HepG2 (cell line): ENCODE measurements around the gene MAP2K7. TPM values are rescaled to one million over a fixed set of nuclear protein-coding genes. Genes with fewer than 3 reads are reported as not detected.

Experiments used
- ELF1 ChIP-seq: sonication (generic); formaldehyde crosslinking; IDR thresholded peaks from 2 replicates; pipeline ENCODE4 v1.4.0; 2020; ENCODE audit warnings: missing genetic modification reagents
- FOXP1 ChIP-seq, 2 experiments: fragments of 450-650 bp in 1 of 2; IDR thresholded peaks; 2 replicates each; pipeline ENCODE4 v1.6.1; 2017 to 2018; ENCODE audit warnings: antibody characterized with exemption in 1 of 2
- HMG20B ChIP-seq: conservative IDR thresholded peaks from 2 replicates; pipeline ENCODE4 v1.6.1; 2016; ENCODE audit warnings: missing genetic modification reagents, missing compliant biosample characterization
- ISX ChIP-seq: sonication (generic); formaldehyde crosslinking; conservative IDR thresholded peaks from 2 replicates; pipeline ENCODE4 v1.5.0; 2020; ENCODE audit warnings: missing genetic modification reagents
- KLF11 ChIP-seq: IDR thresholded peaks from 2 replicates; pipeline ENCODE4 v1.6.1; 2016; ENCODE audit warnings: missing compliant biosample characterization
- MBNL3 ChIP-seq: fragments of 250-450 bp; sonication (Bioruptor Pico); conservative IDR thresholded peaks from 2 replicates; pipeline ENCODE4 v1.8.0; 2022; ENCODE audit warnings: mild to moderate bottlenecking, inconsistent platforms
- MEF2D ChIP-seq: sonication (generic); formaldehyde crosslinking; IDR thresholded peaks from 2 replicates; pipeline ENCODE4 v1.5.1; 2020; ENCODE audit warnings: mild to moderate bottlenecking, missing genetic modification reagents
- SIN3A ChIP-seq: IDR thresholded peaks from 2 replicates; pipeline ENCODE4 v1.6.1; 2011; ENCODE audit warnings: low read depth, mild to moderate bottlenecking, control low read depth, low read length, borderline replicate concordance
- STAG1 ChIP-seq: sonication (generic); formaldehyde crosslinking; IDR thresholded peaks from 2 replicates; pipeline ENCODE4 v1.4.0; 2020; ENCODE audit warnings: missing genetic modification reagents
- STAT5B ChIP-seq: sonication (generic); formaldehyde crosslinking; IDR thresholded peaks from 2 replicates; pipeline ENCODE4 v1.4.0; 2020; ENCODE audit warnings: missing genetic modification reagents
- TOE1 ChIP-seq: sonication (generic); formaldehyde crosslinking; IDR thresholded peaks from 2 replicates; pipeline ENCODE4 v1.4.0; 2020; ENCODE audit warnings: mild to moderate bottlenecking, missing genetic modification reagents
- ZBTB7B ChIP-seq: sonication (generic); formaldehyde crosslinking; IDR thresholded peaks from 2 replicates; pipeline ENCODE4 v1.4.0; 2020; ENCODE audit warnings: missing genetic modification reagents
- ZFY ChIP-seq: sonication (generic); formaldehyde crosslinking; IDR thresholded peaks from 2 replicates; pipeline ENCODE4 v1.4.0; 2020; ENCODE audit warnings: missing genetic modification reagents
- ZMYM4 ChIP-seq: sonication (generic); formaldehyde crosslinking; IDR thresholded peaks from 2 replicates; pipeline ENCODE4 v1.8.1; 2023; ENCODE audit warnings: mild to moderate bottlenecking, missing genetic modification reagents
- ZNF20 ChIP-seq: sonication (generic); formaldehyde crosslinking; IDR thresholded peaks from 2 replicates; pipeline ENCODE4 v1.4.0; 2020; ENCODE audit warnings: mild to moderate bottlenecking, moderate library complexity, missing genetic modification reagents
- ZNF234 ChIP-seq: sonication (generic); formaldehyde crosslinking; conservative IDR thresholded peaks from 2 replicates; pipeline ENCODE4 v1.5.1; 2020; ENCODE audit warnings: mild to moderate bottlenecking, missing genetic modification reagents
- polyA plus RNA-seq, 8 experiments: library from polyadenylated mRNA; depleted of rRNA in 3 of 8; stranded (reverse) in 7 of 8; unstranded in 1 of 8; fragments of >200 nt; fragmentation: Illumina TruSeq in 4 of 8; extraction: Trizol in 4 of 8; gene quantifications; 2 replicates each; pipeline versions ENCODE4 v1.2.1 to v1.2.3, GENCODE V29; 2011 to 2016; ENCODE audit warnings: low read depth in 4 of 8, missing spikeins in 1 of 8, mixed read lengths in 1 of 8; ENCODE audit not compliant: insufficient read depth in 1 of 8
- total RNA-seq, 5 experiments: library from RNA; depleted of rRNA; stranded (reverse); fragments of >200 nt; fragmentation: Illumina TruSeq; extraction: Trizol; gene quantifications; 2 replicates each; pipeline ENCODE4 v1.2.3, GENCODE V29; 2016; ENCODE audit warnings: low read depth in 1 of 5
- TF ChIP-seq, protein P1 (sequence below): fragments of 450-650 bp; IDR thresholded peaks from 2 replicates; pipeline ENCODE4 v1.6.1; 2016
- TF ChIP-seq, protein P2 (sequence below): sonication (generic); formaldehyde crosslinking; IDR thresholded peaks from 2 replicates; pipeline ENCODE4 v1.9.0; 2021; ENCODE audit warnings: missing genetic modification reagents, borderline replicate concordance
- TF ChIP-seq, protein P3 (sequence below): sonication (generic); formaldehyde crosslinking; IDR thresholded peaks from 2 replicates; pipeline ENCODE4 v1.8.1; 2022; ENCODE audit warnings: mild to moderate bottlenecking, missing genetic modification reagents
- TF ChIP-seq, protein P4 (sequence below): sonication (generic); formaldehyde crosslinking; conservative IDR thresholded peaks from 2 replicates; pipeline ENCODE4 v1.4.0; 2020; ENCODE audit warnings: missing genetic modification reagents

The MAP2K7 gene
- total and polyA plus RNA-seq, 2 of the 13 experiments (the other 11 are each of a cell fraction or from before 2014, with no cell fraction given), result 9.0 to 10.8 TPM

DNA sequence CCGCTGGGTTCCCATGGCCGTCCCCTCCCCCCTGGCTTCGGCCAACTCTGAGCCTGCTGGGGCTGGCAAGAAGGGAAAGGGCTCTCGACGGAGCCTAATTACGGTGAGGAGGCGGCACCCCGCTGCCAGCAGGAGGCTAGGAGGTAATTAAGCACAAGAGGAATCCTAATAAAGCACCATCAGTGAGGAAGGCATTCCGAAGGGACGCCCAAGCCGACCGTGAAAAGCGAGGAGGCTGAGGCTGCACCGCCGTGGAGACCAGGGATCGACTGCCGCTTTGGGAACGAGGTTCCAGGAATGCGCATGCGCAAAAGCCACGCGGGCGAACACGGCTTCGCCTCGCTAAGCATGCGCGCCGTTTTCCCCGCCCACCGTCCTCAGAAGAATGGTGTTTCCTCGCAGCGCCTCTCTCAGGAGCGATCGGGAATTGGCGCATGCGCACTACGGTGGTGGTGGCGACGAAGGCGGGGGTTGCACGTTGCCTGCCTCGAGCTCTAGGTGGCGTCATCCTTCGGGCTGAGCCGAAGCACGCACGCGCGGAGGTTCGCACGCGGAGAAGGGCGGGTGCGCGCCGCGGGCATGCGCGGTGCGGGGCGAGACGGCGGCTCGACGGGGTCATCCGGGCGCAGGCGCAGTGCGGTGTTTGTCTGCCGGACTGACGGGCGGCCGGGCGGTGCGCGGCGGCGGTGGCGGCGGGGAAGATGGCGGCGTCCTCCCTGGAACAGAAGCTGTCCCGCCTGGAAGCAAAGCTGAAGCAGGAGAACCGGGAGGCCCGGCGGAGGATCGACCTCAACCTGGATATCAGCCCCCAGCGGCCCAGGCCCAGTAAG, at the start of gene MAP2K7 (continued):
- TF ChIP-seq ZBTB7B (CRISPR knock-in tag) (peak; percentile 62; the same call in 1 of the 2 replicates), HMG20B (CRISPR knock-in tag) (no peak), ZNF20 (CRISPR knock-in tag) (no peak), MBNL3 (CRISPR knock-in tag) (no peak), KLF11 (no peak), SIN3A (no peak; the same call in 1 of the 2 replicates), STAT5B (no peak), ELF1 (CRISPR knock-in tag) (no peak; the same call in 1 of the 2 replicates), ZNF234 (CRISPR knock-in tag) (no peak), MEF2D (CRISPR knock-in tag) (peak; percentile 89), ISX (CRISPR knock-in tag) (no peak), ZFY (CRISPR knock-in tag) (peak; percentile 87), STAG1 (CRISPR knock-in tag) (peak; percentile 70), TOE1 (CRISPR knock-in tag) (0 out of 2 replicates have a peak, but pooled peaks have one; percentile 31), FOXP1 (IDR thresholded peaks at IDR 0.05) (no peak), FOXP1 (CRISPR knock-in tag; IDR thresholded peaks at IDR 0.05) (no peak), ZMYM4 (CRISPR knock-in tag) (peak; percentile 72; the same call in 1 of the 2 replicates)
- TF ChIP-seq, protein P1, sequence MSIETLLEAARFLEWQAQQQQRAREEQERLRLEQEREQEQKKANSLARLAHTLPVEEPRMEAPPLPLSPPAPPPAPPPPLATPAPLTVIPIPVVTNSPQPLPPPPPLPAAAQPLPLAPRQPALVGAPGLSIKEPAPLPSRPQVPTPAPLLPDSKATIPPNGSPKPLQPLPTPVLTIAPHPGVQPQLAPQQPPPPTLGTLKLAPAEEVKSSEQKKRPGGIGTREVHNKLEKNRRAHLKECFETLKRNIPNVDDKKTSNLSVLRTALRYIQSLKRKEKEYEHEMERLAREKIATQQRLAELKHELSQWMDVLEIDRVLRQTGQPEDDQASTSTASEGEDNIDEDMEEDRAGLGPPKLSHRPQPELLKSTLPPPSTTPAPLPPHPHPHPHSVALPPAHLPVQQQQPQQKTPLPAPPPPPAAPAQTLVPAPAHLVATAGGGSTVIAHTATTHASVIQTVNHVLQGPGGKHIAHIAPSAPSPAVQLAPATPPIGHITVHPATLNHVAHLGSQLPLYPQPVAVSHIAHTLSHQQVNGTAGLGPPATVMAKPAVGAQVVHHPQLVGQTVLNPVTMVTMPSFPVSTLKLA, result peak; percentile 89
- TF ChIP-seq, protein P2, sequence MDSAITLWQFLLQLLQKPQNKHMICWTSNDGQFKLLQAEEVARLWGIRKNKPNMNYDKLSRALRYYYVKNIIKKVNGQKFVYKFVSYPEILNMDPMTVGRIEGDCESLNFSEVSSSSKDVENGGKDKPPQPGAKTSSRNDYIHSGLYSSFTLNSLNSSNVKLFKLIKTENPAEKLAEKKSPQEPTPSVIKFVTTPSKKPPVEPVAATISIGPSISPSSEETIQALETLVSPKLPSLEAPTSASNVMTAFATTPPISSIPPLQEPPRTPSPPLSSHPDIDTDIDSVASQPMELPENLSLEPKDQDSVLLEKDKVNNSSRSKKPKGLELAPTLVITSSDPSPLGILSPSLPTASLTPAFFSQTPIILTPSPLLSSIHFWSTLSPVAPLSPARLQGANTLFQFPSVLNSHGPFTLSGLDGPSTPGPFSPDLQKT (CRISPR knock-in tag), result no peak
- TF ChIP-seq, protein P3, sequence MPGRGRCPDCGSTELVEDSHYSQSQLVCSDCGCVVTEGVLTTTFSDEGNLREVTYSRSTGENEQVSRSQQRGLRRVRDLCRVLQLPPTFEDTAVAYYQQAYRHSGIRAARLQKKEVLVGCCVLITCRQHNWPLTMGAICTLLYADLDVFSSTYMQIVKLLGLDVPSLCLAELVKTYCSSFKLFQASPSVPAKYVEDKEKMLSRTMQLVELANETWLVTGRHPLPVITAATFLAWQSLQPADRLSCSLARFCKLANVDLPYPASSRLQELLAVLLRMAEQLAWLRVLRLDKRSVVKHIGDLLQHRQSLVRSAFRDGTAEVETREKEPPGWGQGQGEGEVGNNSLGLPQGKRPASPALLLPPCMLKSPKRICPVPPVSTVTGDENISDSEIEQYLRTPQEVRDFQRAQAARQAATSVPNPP (CRISPR knock-in tag), result no peak; the same call in 1 of the 2 replicates
- TF ChIP-seq, protein P4, sequence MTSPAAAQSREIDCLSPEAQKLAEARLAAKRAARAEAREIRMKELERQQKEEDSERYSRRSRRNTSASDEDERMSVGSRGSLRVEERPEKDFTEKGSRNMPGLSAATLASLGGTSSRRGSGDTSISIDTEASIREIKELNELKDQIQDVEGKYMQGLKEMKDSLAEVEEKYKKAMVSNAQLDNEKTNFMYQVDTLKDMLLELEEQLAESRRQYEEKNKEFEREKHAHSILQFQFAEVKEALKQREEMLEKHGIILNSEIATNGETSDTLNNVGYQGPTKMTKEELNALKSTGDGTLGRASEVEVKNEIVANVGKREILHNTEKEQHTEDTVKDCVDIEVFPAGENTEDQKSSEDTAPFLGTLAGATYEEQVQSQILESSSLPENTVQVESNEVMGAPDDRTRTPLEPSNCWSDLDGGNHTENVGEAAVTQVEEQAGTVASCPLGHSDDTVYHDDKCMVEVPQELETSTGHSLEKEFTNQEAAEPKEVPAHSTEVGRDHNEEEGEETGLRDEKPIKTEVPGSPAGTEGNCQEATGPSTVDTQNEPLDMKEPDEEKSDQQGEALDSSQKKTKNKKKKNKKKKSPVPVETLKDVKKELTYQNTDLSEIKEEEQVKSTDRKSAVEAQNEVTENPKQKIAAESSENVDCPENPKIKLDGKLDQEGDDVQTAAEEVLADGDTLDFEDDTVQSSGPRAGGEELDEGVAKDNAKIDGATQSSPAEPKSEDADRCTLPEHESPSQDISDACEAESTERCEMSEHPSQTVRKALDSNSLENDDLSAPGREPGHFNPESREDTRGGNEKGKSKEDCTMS (CRISPR knock-in tag), result no peak
